T-helper 22 cell (primary cell): ENCODE data around the gene LITAFD.
"Not testable (repeated sequence)": the region's sequence is repeated elsewhere in the genome, so short reads cannot be mapped to it uniquely, and the experiment has no call there.

Experiments used
- DNase-seq: peaks from one replicate; pipeline ENCODE4 v3.0.0-alpha.2; 2020; ENCODE audit warnings: low read depth

LITAFD gene

GRCh38 chr16:8858994-8859912 lies 22.9 kb upstream of the LITAFD start:
- DNase-seq, result no peak

GRCh38 chr16:8859913-8860881 lies 22.0 kb upstream of the LITAFD start:
- no peak for DNase-seq

DNA sequence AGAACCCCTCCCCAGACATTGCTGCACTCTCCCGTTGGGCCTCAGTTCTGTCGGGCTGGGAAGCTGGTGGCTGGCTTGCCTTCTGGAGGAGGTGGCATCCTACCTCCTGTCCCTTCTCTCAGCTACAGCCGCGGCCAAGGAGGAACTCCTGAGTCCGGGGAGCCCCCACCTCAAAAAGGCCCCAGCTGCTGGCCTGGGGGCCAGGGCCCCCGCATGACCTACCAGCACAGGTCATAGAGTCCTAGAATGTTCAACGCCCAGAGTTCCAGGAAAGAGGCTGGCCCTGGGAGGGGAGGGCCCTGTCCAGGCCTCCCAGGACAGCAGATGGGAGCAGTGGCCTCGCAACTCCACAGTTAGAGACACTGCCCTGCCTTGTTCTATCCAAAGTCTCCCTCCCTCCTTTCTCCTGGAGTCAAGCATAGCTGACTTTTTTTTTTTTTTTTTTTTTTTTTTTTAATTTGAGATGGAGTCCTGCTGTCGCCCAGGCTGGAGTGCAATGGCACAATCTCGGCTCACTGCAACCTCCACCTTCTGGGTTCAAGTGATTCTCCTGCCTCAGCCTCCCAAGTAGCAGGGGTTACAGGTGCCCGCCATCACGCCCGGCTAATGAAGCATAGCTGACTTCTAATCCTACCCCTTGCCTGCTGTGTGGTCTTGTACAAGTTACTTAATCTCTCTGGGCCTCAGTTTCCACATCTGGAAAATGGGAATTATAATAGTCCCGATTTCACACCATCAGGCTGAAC lies 20.4 kb upstream of the LITAFD start:
- no peak for DNase-seq

DNA sequence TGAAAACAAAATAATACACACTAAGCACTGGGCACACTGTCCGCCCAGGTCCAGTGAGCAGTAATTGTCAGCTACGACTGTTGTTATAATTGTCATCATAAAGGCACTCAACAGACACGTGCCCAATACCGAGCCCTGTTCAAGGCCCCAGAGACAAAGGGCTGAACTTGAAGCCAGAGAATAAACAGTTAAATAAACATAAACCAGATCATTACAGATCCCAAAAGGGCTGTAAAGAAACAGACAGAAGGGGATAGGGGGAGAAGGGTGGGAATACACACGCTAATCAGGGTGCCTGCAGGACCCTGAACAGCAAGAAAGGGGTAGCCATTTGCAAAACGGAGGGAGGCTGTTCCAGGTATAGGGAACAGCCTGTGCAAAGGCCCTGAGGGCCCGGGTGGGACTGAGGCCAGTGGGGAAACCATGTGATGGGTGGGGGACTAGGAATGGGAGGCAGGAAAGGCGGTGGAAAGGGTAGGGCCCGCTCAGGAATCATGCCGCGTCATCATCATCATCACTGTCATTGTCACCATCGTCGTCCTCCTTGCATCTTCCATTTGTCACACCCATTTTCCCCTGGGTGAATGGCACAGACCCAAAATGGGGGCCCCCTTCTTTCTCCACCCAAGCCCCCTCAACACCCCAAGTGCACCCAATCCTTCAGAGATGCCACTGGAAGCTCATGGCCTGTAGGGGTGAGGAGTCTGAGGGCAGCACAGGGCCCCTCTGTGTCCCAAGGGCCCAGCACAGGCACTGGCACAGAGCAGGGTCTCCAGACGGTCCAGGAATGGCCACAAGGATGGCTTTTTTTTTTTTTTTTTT lies 19.6 kb upstream of the LITAFD start:
- DNase-seq, result no peak

DNA sequence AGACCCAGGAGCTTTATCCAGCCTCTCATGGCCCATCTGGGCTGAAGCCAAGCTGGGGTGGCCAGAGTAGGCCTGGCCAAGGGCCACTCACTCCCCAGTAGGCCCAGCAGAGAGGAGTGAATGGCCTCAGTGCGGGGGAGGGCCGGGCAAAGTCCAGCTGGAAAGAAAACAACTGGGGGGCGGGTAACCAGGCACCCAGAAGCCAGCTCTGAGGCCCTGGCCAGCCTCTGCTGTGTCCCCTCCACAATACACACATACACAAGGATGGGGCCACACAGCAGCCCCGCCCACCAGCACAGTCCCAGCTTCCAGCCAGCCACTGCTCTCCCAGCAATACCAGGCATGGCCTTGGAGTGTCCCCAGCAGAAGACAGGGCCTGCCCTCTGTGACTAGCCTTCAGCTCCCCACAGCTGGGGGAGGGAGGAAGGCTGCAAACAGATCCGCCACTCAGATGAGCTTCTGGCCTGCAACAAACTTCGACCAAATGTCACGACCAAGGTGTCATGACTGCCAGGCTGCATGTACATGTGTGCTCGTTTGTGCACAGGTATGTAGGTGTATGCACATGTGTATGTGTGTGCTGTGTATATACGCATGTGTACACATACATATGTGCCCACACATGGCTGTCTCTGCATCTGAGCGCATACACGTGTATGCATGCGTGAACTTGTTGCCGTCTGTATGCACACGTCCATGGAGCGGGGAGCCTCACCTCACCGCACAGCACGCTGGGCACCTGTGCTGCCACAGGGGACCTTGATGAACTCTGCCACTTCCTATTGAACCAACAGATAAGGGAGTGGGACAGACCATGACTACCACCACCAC lies 18.3 kb upstream of the LITAFD start:
- no peak for DNase-seq

DNA sequence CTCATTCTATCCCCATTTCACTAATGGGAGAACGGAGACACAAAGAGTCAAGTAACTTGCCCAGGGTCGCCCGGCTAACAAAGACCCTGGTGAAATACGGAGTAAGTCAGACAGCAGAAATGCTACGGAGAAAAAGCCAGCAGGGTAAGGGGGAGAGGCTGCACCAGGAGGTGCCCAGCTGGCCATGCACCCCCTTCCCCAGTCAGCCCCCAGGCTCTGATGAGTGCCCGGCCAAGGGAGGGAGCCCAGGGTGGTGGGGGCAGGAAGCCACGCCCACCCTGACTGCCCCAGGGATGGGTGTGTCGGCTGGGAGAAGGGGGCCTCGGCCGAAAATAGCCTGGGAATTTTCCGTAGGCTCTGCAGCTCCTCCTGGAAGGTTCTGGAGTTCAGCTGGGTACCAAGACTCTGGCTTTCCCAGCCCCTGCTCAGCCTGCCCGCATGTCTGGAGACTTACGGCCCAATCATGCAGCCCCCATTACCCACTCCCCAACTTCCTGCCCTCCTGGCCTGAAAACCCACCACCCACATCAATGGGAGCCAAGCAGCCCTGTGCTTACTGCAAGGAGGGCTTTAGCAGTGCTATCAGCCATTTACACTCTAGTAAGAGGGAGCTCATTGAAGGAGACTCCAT lies 17.6 kb upstream of the LITAFD start:
- no peak for DNase-seq

DNA sequence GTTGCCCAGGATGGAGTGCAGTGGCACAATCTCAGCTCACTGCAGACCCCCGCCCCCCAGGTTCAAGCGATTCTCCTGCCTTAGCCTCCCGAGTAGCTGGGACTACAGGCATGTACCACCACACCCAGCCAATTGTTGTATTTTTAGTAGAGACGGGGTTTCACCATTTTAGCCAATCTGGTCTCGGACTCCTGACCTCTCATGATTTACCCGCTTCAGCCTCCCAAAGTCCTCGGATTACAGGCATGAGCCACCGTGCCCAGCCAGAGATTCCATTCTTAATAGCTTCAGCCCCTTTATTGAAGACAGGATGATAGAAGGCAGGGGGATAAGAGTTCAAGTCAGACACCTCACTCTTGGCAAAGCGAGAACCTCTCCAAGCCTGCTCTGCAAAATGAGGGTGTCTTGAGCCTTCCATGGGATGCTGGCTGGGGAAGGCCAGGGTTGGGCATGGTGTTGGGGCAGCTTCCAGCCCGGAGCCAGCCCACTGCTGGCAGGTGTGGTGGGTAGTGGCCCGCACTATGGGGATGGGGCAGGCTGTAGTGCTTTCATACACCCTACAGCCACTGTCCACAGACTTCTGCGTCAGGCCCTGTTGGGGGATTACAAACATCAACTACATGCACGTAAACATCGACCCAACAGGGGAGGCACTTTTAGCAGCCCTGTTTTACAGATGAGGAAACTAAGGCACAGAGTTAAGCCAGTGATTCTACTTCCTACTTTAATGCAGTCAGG lies 16.8 kb upstream of the LITAFD start:
- no peak for DNase-seq

DNA sequence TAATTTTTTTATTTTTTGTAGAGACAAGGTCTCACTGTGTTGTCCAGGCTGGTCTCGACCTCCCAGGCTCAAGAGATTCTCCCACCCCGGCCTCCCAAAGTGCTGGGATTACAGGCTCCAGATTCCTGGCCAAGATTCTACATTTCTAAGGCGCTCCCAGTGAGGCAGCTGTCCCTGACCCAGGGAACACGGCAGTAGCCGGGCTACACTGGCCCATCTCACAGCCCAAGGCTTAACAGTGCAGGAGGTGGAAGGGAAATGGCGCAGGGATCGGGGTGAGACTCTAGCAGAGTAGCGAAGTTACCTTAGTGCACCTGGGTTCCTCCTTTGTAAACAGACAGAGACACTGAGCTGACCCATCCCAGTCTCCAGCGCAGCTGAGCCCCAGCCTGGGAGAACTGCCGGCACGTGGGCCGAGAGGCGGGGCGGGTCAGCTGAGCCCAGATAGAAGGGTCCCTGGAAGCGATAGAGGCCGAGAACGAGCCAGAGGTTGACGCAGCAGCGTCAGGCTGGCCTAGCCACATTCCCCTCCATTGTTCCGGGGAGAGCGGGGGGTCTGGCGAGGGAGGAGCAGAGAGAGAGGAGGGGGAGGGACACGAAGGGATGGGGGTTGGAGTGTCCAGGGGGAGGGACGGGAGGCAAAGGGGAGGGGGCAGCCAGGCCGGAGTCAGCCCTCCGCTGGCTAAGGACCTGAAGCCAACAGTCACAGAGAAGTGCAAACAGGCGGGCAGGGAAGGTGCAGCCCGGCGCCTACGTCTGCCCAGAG lies 15.8 kb upstream of the LITAFD start:
- no peak for DNase-seq

DNA sequence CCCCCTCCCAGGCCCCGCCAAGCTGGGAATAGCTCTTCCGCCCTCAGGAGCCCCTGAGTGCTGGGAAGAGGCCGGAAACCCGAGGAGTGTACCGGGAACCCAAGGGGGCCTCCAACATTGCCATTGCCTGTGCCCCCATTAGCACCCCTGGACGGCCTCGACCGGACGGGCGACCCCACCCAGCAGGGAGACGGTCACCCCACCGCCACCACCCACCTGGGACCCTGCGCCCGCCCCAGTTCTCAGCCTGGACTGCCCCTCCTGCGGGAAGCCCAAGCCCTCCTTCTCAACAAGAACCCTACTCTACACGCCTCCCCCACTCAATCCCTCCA lies 15.3 kb upstream of the LITAFD start:
- no peak for DNase-seq

GRCh38 chr16:8867216-8867931 lies 14.8 kb upstream of the LITAFD start:
- DNase-seq, result no peak

DNA sequence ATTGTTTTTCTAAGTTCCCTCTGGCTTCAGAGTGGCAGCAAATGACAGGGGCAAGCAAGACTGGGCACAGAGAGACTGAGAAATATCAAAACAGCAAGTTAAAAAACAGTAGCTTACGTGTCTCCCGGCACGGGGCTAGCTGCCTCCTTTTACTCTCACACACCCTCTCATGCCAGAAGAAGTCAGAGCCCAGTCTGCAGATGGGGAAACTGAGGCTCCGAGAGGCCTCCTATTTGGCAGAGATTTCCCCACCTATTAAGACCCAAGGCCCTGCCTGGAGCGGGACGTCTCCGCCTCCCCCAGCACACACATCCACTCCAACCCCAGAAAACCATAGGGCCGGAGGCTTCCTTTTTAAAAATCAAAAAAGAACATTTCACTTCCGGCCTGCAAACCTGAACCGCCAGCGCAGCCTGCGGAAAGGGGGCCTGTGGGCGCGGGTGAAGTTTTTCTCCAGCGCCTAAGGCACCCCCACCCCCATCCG lies 14.2 kb upstream of the LITAFD start:
- DNase-seq, result no peak

- peak; percentile 72 for DNase-seq
Observed at GRCh38 chr16:8868416-8869211, 13.5 kb upstream of the LITAFD start, which contains the start of gene CARHSP1. Gene CARHSP1, minus strand, starts transcription at chr16:8869006. Its CDS starts 9,678 bp downstream, at chr16:8859328.

- DNase-seq, result no peak
Observed at GRCh38 chr16:8869212-8869987, 12.8 kb upstream of the LITAFD start.

GRCh38 chr16:8869988-8870241 lies 12.2 kb upstream of the LITAFD start:
- DNase-seq, result not testable (repeated sequence)

GRCh38 chr16:8872071-8872470 lies 10.1 kb upstream of the LITAFD start:
- no peak for DNase-seq
